A549 (cell line): Measurements from ENCODE around the gene TTC7B. TPM values are rescaled to one million over a fixed set of nuclear protein-coding genes. Genes with fewer than 3 reads are reported as not detected.

Experiments used
- ATAC-seq, 2 experiments: fragments of 200-7000 bp in 1 of 2; fragments of >200 bp in 1 of 2; cut with Nextera tagmentation in 1 of 2; cut with Tn5 transposase in 1 of 2; 3 replicates each; pipeline versions ENCODE4 v1.8.0 to v1.9.1; 2018 to 2020; ENCODE audit warnings: mild to moderate bottlenecking in 1 of 2, moderate library complexity in 1 of 2
- CTCF ChIA-PET: fragments of 300-600 bp; sonication (Branson Sonifier 250); formaldehyde crosslinking; extraction: SDS; loops from one replicate; lab custom pipeline; 2021; ENCODE audit warnings: antibody characterized with exemption, inconsistent platforms; lab: Yijun Ruan, JAX
- POLR2A ChIA-PET: fragments of 350-600 bp; formaldehyde crosslinking; extraction: SDS; loops from one replicate; lab custom pipeline; 2021; ENCODE audit warnings: antibody characterized with exemption, inconsistent platforms; lab: Yijun Ruan, JAX
- DNase-seq, 2 experiments: peaks; one replicate each; pipeline versions ENCODE4 v3.0.0 to v3.0.0-alpha.2; 2011 to 2016; ENCODE audit warnings: low read depth in 1 of 2, low spot score in 1 of 2
- FAIRE-seq: peaks from 2 replicates; lab custom pipeline; 2011; peaks lifted over from hg19 to GRCh38; lab: Jason Lieb, UNC
- H3K27ac ChIP-seq, 2 experiments: fragments of >200 bp; sonication (Bioruptor Twin); formaldehyde crosslinking; 3 replicates each; pipeline ENCODE4 v1.5.1; 2016 to 2017
- H3K4me1 ChIP-seq: fragments of >200 bp; sonication (Bioruptor Twin); formaldehyde crosslinking; 3 replicates; pipeline ENCODE4 v1.6.1; 2016
- H3K4me2 ChIP-seq: fragments of >200 bp; sonication (Bioruptor Twin); formaldehyde crosslinking; 3 replicates; pipeline ENCODE4 v1.6.1; 2016
- H3K4me3 ChIP-seq: fragments of >200 bp; sonication (Bioruptor Twin); formaldehyde crosslinking; 3 replicates; pipeline ENCODE4 v1.5.1; 2016
- H3K9me3 ChIP-seq: fragments of >200 bp; sonication (Bioruptor Twin); formaldehyde crosslinking; 3 replicates; pipeline ENCODE4 v1.6.1; 2016
- CBX2 ChIP-seq: fragments of 200-600 bp; sonication (generic); IDR thresholded peaks from 2 replicates; pipeline ENCODE4 v1.6.1; 2016; ENCODE audit warnings: low read depth, mild to moderate bottlenecking, borderline replicate concordance
- CEBPB ChIP-seq, 2 experiments: fragments of >200 bp in 1 of 2; sonication (Bioruptor Twin) in 1 of 2; formaldehyde crosslinking in 1 of 2; IDR thresholded peaks; 2 replicates each; pipeline ENCODE4 v1.6.1; 2012 to 2016
- E2F6 ChIP-seq: IDR thresholded peaks from 2 replicates; pipeline ENCODE4 v1.6.1; 2012; ENCODE audit warnings: low read depth, borderline replicate concordance
- EHF ChIP-seq: fragments of 250-450 bp; sonication (Bioruptor Pico); IDR thresholded peaks from 2 replicates; pipeline ENCODE4 v1.5.0; 2020; ENCODE audit warnings: mild to moderate bottlenecking
- ELK1 ChIP-seq: fragments of 150-350 bp; IDR thresholded peaks from 2 replicates; pipeline ENCODE4 v1.6.1; 2014; ENCODE audit warnings: low read depth, mild to moderate bottlenecking, low read length
- ESRRA ChIP-seq: fragments of 150-350 bp; IDR thresholded peaks from 2 replicates; pipeline ENCODE4 v1.6.1; 2014; ENCODE audit warnings: mild to moderate bottlenecking, low read length, borderline replicate concordance
- FOSB ChIP-seq: fragments of 250-450 bp; sonication (Bioruptor Pico); IDR thresholded peaks from 2 replicates; pipeline ENCODE4 v1.5.0; 2020; ENCODE audit warnings: mild to moderate bottlenecking, moderate library complexity
- GATA3 ChIP-seq: IDR thresholded peaks from 2 replicates; pipeline ENCODE4 v1.6.1; 2012; ENCODE audit warnings: borderline replicate concordance
- HDAC2 ChIP-seq: fragments of 200-600 bp; sonication (generic); IDR thresholded peaks from 2 replicates; pipeline ENCODE4 v1.6.1; 2016
- HOXA7 ChIP-seq: fragments of 250-450 bp; sonication (Bioruptor Pico); IDR thresholded peaks from 2 replicates; pipeline ENCODE4 v1.5.0; 2020; ENCODE audit warnings: mild to moderate bottlenecking, moderate library complexity
- JUN ChIP-seq, 2 experiments: fragments of >200 bp; sonication (Bioruptor Twin); formaldehyde crosslinking; IDR thresholded peaks; 2 replicates in 1 of 2; 3 replicates in 1 of 2; pipeline ENCODE4 v1.6.1; 2016 to 2017
- MAX ChIP-seq: IDR thresholded peaks from 2 replicates; pipeline ENCODE4 v1.6.1; 2012
- MYC ChIP-seq: IDR thresholded peaks from 2 replicates; pipeline ENCODE4 v1.6.1; 2012; ENCODE audit warnings: mild to moderate bottlenecking, inconsistent platforms, low read length, improper control_type of control experiment, borderline replicate concordance
- PBX3 ChIP-seq: IDR thresholded peaks from 2 replicates; pipeline ENCODE4 v1.6.1; 2012
- PHF8 ChIP-seq: fragments of 200-600 bp; sonication (generic); IDR thresholded peaks from 2 replicates; pipeline ENCODE4 v1.6.1; 2016; ENCODE audit warnings: low read depth, mild to moderate bottlenecking, antibody characterized with exemption, moderate library complexity, borderline replicate concordance
- POLR2A ChIP-seq: IDR thresholded peaks from 2 replicates; pipeline ENCODE4 v1.6.1; 2012; ENCODE audit warnings: mild to moderate bottlenecking, low read length
- POLR2AphosphoS2 ChIP-seq: conservative IDR thresholded peaks from 2 replicates; pipeline ENCODE4 v1.6.1; 2012; ENCODE audit warnings: low read length, improper control_type of control experiment, inconsistent platforms
- RAD21 ChIP-seq, 2 experiments: fragments of >200 bp in 1 of 2; sonication (Bioruptor Twin) in 1 of 2; formaldehyde crosslinking in 1 of 2; IDR thresholded peaks in 1 of 2; conservative IDR thresholded peaks in 1 of 2; 2 replicates in 1 of 2; 3 replicates in 1 of 2; pipeline ENCODE4 v1.6.1; 2012 to 2018; ENCODE audit warnings: inconsistent platforms in 1 of 2
- SREBF2 ChIP-seq: fragments of 450-650 bp; IDR thresholded peaks from 2 replicates; pipeline ENCODE4 v1.6.1; 2014; ENCODE audit warnings: mild to moderate bottlenecking, moderate library complexity
- TFCP2L1 ChIP-seq: fragments of 250-450 bp; sonication (Bioruptor Pico); IDR thresholded peaks from 2 replicates; pipeline ENCODE4 v1.5.0; 2021; ENCODE audit warnings: mild to moderate bottlenecking
- ZFP36 ChIP-seq: fragments of 450-650 bp; IDR thresholded peaks from 2 replicates; pipeline ENCODE4 v1.6.1; 2014; ENCODE audit warnings: borderline replicate concordance; ENCODE audit not compliant: partially characterized antibody
- ZNF302 ChIP-seq: fragments of 250-450 bp; sonication (Bioruptor Pico); IDR thresholded peaks from 2 replicates; pipeline ENCODE4 v1.9.0; 2021; ENCODE audit warnings: inconsistent platforms, mild to moderate bottlenecking, moderate library complexity
- ZSCAN20 ChIP-seq: fragments of 250-450 bp; sonication (Bioruptor Pico); IDR thresholded peaks from 2 replicates; pipeline ENCODE4 v1.8.0; 2022; ENCODE audit warnings: mild to moderate bottlenecking, moderate library complexity
- WGBS: methylation state at CpG from one replicate; pipeline ENCODE4 v1.1.6; 2017; ENCODE audit errors: missing lambda C conversion rate; 5-methylcytosine and 5-hydroxymethylcytosine counted together
- polyA plus RNA-seq, 4 experiments: library from polyadenylated mRNA; depleted of rRNA in 3 of 4; stranded (reverse); fragments of >200 nt; fragmentation: RNase III in 1 of 4; extraction: RNeasy Plus Mini Kit Qiagen cat#74134 plus additional on column Dnase treatment in 1 of 4; gene quantifications; 2 replicates in 3 of 4; 3 replicates in 1 of 4; pipeline ENCODE4 v1.2.3, GENCODE V29; 2011 to 2017

TTC7B gene
- polyA plus RNA-seq, 2 of the 4 experiments (the other 2 are of a cell fraction), result 16.6 to 28.0 TPM

GRCh38 chr14:90536092-90536491 lies 280.1 kb downstream of the TTC7B start:
- CTCF ChIA-PET, result interaction anchor here (0.6 to 1.4 kb wide), 3 partner anchors 29 to 136 kb away, joined by 3 read pairs; no protein-coding TSS in a partner anchor
- POLR2A ChIA-PET, result no interaction called here
- H3K4me3 ChIP-seq, result no peak overlapping the region

GRCh38 chr14:90535556-90536090 lies 280.6 kb downstream of the TTC7B start:
- POLR2A ChIA-PET, result no interaction called here
- WGBS, result 91% methylated on average over 13 of the region's 14 CpGs
- no peak for DNase-seq
- no peak for ATAC-seq
- Histone ChIP-seq H3K4me2 (no peak overlapping the region), H3K9me3 (no peaks in the 10 kb centered on the region), H3K4me3 (no peak overlapping the region), H3K27ac (no peak overlapping the region), H3K4me1 (no peaks in the 10 kb centered on the region)
- CTCF ChIA-PET, result interaction anchor here (0.6 to 1.4 kb wide), 2 partner anchors 30 to 38 kb away, joined by 3 read pairs; no protein-coding TSS in a partner anchor
- no peak for TF ChIP-seq ZSCAN20 (CRISPR knock-in tag)
- FAIRE-seq, result no peak

More at GRCh38 chr14:90536092-90536491, 280.1 kb downstream of the TTC7B start:
- no peak for ATAC-seq
- H3K4me2 ChIP-seq, result no peak overlapping the region
- no peak for FAIRE-seq
- 89% methylated on average over 11 of the region's 11 CpGs for WGBS
- no peaks in the 10 kb centered on the region for H3K9me3 ChIP-seq
- DNase-seq, result no peak
- no peak overlapping the region for H3K27ac ChIP-seq
- no peaks in the 10 kb centered on the region for H3K4me1 ChIP-seq
- TF ChIP-seq PHF8 (no peak), POLR2AphosphoS2 (no peak), MAX (no peak), FOSB (CRISPR knock-in tag) (no peak), CEBPB (IDR thresholded peaks at IDR 0.05) (no peak), HOXA7 (no peak), ZFP36 (no peak), CBX2 (no peak), JUN (IDR thresholded peaks at IDR 0.05) (no peak), HDAC2 (no peak), ZNF302 (CRISPR knock-in tag) (no peak), EHF (CRISPR knock-in tag) (no peak), POLR2A (no peak), ELK1 (no peak), RAD21 (conservative IDR thresholded peaks at IDR 0.05 in 1 of 2, IDR thresholded peaks at IDR 0.05 in 1 of 2) (no peak), ESRRA (no peak), SREBF2 (no peak), GATA3 (no peak), E2F6 (no peak), PBX3 (no peak)

- ATAC-seq (no peak), FAIRE-seq (no peak), DNase-seq (no peak)
- Histone ChIP-seq H3K4me2 (no peak overlapping the region), H3K4me3 (no peak overlapping the region), H3K27ac (no peak overlapping the region), H3K4me1 (no peaks in the 10 kb centered on the region), H3K9me3 (no peaks in the 10 kb centered on the region)
- 89% methylated on average over 10 of the region's 17 CpGs for WGBS
- TF ChIP-seq TFCP2L1 (CRISPR knock-in tag) (no peak), ELK1 (no peak), JUN (IDR thresholded peaks at IDR 0.05) (no peak), ESRRA (no peak), MYC (no peak)
- POLR2A ChIA-PET, result no interaction called here
- CTCF ChIA-PET, result no interaction called here
These were observed 281.2 kb downstream of the TTC7B start for GRCh38 chr14:90534838-90535555.
